ENCODE results near the gene PDXDC1. TPM values are rescaled to one million over a fixed set of nuclear protein-coding genes. Genes with fewer than 3 reads are reported as not detected.
"Not testable (repeated sequence)": the region's sequence is repeated elsewhere in the genome, so short reads cannot be mapped to it uniquely, and the experiment has no call there.

The PDXDC1 gene
- total and polyA plus RNA-seq, 9 donors: 34.8 to 58.8 (median 42.6) TPM

- DNase-seq; H3K4me1 ChIP-seq (ENCODE audit: control insufficient read depth, insufficient read depth, low read length); H3K27ac ChIP-seq (ENCODE audit: low read length); H3K9me3 ChIP-seq (replicated peaks; ENCODE audit: control insufficient read depth, low read depth, low read length); H3K4me3 ChIP-seq (ENCODE audit: low read length); H3K27me3 ChIP-seq (ENCODE audit: control insufficient read depth, insufficient read depth, low read length): not testable (repeated sequence)
- 17% methylated on average over 1 of the region's 8 CpGs for WGBS (ENCODE audit: insufficient coverage)
- H3K36me3 ChIP-seq (ENCODE audit: control insufficient read depth, insufficient read depth, low read length): peaks cover 16% of the 10 kb centered on the region
These were observed 13.3 kb downstream of the PDXDC1 start for GRCh38 chr16:14988092-14988491.

- DNase-seq: peak; percentile 13
- not testable (repeated sequence) for H3K27ac ChIP-seq (ENCODE audit: low read length); H3K9me3 ChIP-seq (replicated peaks; ENCODE audit: control insufficient read depth, low read depth, low read length); H3K4me3 ChIP-seq (ENCODE audit: low read length); H3K27me3 ChIP-seq (ENCODE audit: control insufficient read depth, insufficient read depth, low read length); H3K4me1 ChIP-seq (ENCODE audit: control insufficient read depth, insufficient read depth, low read length)
- peaks cover 16% of the 10 kb centered on the region for H3K36me3 ChIP-seq (ENCODE audit: control insufficient read depth, insufficient read depth, low read length)
- 69% methylated on average over 24 of the region's 25 CpGs for WGBS (ENCODE audit: insufficient coverage)
These were observed 13.9 kb downstream of the PDXDC1 start for GRCh38 chr16:14988661-14989191.

- H3K4me3 ChIP-seq (ENCODE audit: low read length): not testable (repeated sequence)
- peak; percentile 25 for DNase-seq
These were observed 14.8 kb downstream of the PDXDC1 start for GRCh38 chr16:14989291-14990281.

GRCh38 chr16:14993277-14994151 lies 18.7 kb downstream of the PDXDC1 start:
- not testable (repeated sequence) for H3K27ac ChIP-seq (ENCODE audit: low read length)

More at GRCh38 chr16:14989291-14990281, 14.8 kb downstream of the PDXDC1 start:
- WGBS (ENCODE audit: insufficient coverage): 35% methylated on average over 52 of the region's 98 CpGs
- not testable (repeated sequence) for H3K4me1 ChIP-seq (ENCODE audit: control insufficient read depth, insufficient read depth, low read length); H3K27me3 ChIP-seq (ENCODE audit: control insufficient read depth, insufficient read depth, low read length); H3K27ac ChIP-seq (ENCODE audit: low read length); H3K9me3 ChIP-seq (replicated peaks; ENCODE audit: control insufficient read depth, low read depth, low read length)
- H3K36me3 ChIP-seq (ENCODE audit: control insufficient read depth, insufficient read depth, low read length): peaks cover 14% of the 10 kb centered on the region

GRCh38 chr16:14996702-14997101 lies 21.9 kb downstream of the PDXDC1 start:
- peaks cover 10% of the 10 kb centered on the region for H3K36me3 ChIP-seq (ENCODE audit: control insufficient read depth, insufficient read depth, low read length)
- 73% methylated on average over 3 of the region's 6 CpGs for WGBS (ENCODE audit: insufficient coverage)
- not testable (repeated sequence) for H3K27ac ChIP-seq (ENCODE audit: low read length); H3K4me1 ChIP-seq (ENCODE audit: control insufficient read depth, insufficient read depth, low read length); H3K9me3 ChIP-seq (replicated peaks; ENCODE audit: control insufficient read depth, low read depth, low read length); DNase-seq; H3K27me3 ChIP-seq (ENCODE audit: control insufficient read depth, insufficient read depth, low read length); H3K4me3 ChIP-seq (ENCODE audit: low read length)

More at GRCh38 chr16:14993277-14994151, 18.7 kb downstream of the PDXDC1 start:
- H3K9me3 ChIP-seq (replicated peaks; ENCODE audit: control insufficient read depth, low read depth, low read length); H3K4me1 ChIP-seq (ENCODE audit: control insufficient read depth, insufficient read depth, low read length); H3K36me3 ChIP-seq (ENCODE audit: control insufficient read depth, insufficient read depth, low read length); DNase-seq; H3K27me3 ChIP-seq (ENCODE audit: control insufficient read depth, insufficient read depth, low read length); H3K4me3 ChIP-seq (ENCODE audit: low read length): not testable (repeated sequence)
- WGBS (ENCODE audit: insufficient coverage): no CpG with 5 or more reads among the region's 7 CpGs

- not testable (repeated sequence) for H3K27ac ChIP-seq (ENCODE audit: low read length); H3K4me1 ChIP-seq (ENCODE audit: control insufficient read depth, insufficient read depth, low read length); DNase-seq; H3K4me3 ChIP-seq (ENCODE audit: low read length); H3K9me3 ChIP-seq (replicated peaks; ENCODE audit: control insufficient read depth, low read depth, low read length); H3K27me3 ChIP-seq (ENCODE audit: control insufficient read depth, insufficient read depth, low read length)
- 98% methylated on average over 5 of the region's 7 CpGs for WGBS (ENCODE audit: insufficient coverage)
- peaks cover 10% of the 10 kb centered on the region for H3K36me3 ChIP-seq (ENCODE audit: control insufficient read depth, insufficient read depth, low read length)
These were observed 23.5 kb downstream of the PDXDC1 start for GRCh38 chr16:14998300-14998699.

GRCh38 chr16:14999845-15000244 lies 25.0 kb downstream of the PDXDC1 start:
- H3K27ac ChIP-seq (ENCODE audit: low read length); H3K4me1 ChIP-seq (ENCODE audit: control insufficient read depth, insufficient read depth, low read length); H3K9me3 ChIP-seq (replicated peaks; ENCODE audit: control insufficient read depth, low read depth, low read length); DNase-seq; H3K27me3 ChIP-seq (ENCODE audit: control insufficient read depth, insufficient read depth, low read length); H3K4me3 ChIP-seq (ENCODE audit: low read length): not testable (repeated sequence)
- WGBS (ENCODE audit: insufficient coverage): 42% methylated on average over 1 of the region's 3 CpGs
- peaks cover 10% of the 10 kb centered on the region for H3K36me3 ChIP-seq (ENCODE audit: control insufficient read depth, insufficient read depth, low read length)

- WGBS (ENCODE audit: insufficient coverage): no CpG with 5 or more reads among the region's 3 CpGs
- H3K4me1 ChIP-seq (ENCODE audit: control insufficient read depth, insufficient read depth, low read length); DNase-seq; H3K27ac ChIP-seq (ENCODE audit: low read length); H3K9me3 ChIP-seq (replicated peaks; ENCODE audit: control insufficient read depth, low read depth, low read length); H3K4me3 ChIP-seq (ENCODE audit: low read length); H3K27me3 ChIP-seq (ENCODE audit: control insufficient read depth, insufficient read depth, low read length): not testable (repeated sequence)
- peaks cover 10% of the 10 kb centered on the region for H3K36me3 ChIP-seq (ENCODE audit: control insufficient read depth, insufficient read depth, low read length)
These were observed 27.6 kb downstream of the PDXDC1 start for GRCh38 chr16:15002448-15002847.

GRCh38 chr16:15005357-15006132 lies 30.7 kb downstream of the PDXDC1 start:
- not testable (repeated sequence) for H3K27ac ChIP-seq (ENCODE audit: low read length); DNase-seq; H3K4me1 ChIP-seq (ENCODE audit: control insufficient read depth, insufficient read depth, low read length); H3K36me3 ChIP-seq (ENCODE audit: control insufficient read depth, insufficient read depth, low read length); H3K4me3 ChIP-seq (ENCODE audit: low read length); H3K27me3 ChIP-seq (ENCODE audit: control insufficient read depth, insufficient read depth, low read length); H3K9me3 ChIP-seq (replicated peaks; ENCODE audit: control insufficient read depth, low read depth, low read length)
- WGBS (ENCODE audit: insufficient coverage): 67% methylated on average over 3 of the region's 5 CpGs

Data from muscle of leg (tissue), 11 donors.